Esophagus muscularis mucosa (tissue), 4 donors: ENCODE results near the gene TPBG.

Experiments used
- EP300 ChIP-seq: sonication (generic); formaldehyde crosslinking; IDR thresholded peaks from one replicate; pipeline ENCODE4 v1.6.1; 2017; ENCODE audit warnings: antibody characterized with exemption
- POLR2A ChIP-seq: fragments of 450-650 bp; IDR thresholded peaks from one replicate; pipeline ENCODE4 v1.6.1; 2017; ENCODE audit warnings: antibody characterized with exemption, moderate library complexity, mild to moderate bottlenecking, low read depth
- POLR2AphosphoS5 ChIP-seq, 2 donors: sonication (generic); formaldehyde crosslinking; IDR thresholded peaks; one replicate each; pipeline ENCODE4 v1.6.1; 2017; ENCODE audit warnings: antibody characterized with exemption in 2 of 2
- TF ChIP-seq, protein P1 (sequence below), 3 experiments: fragments of 200-600 bp in 2 of 3; fragments of 450-650 bp in 1 of 3; sonication (generic) in 2 of 3; IDR thresholded peaks; one replicate each; pipeline ENCODE4 v1.5.1; 2017 to 2019; ENCODE audit warnings: antibody characterized with exemption in 3 of 3, mild to moderate bottlenecking in 2 of 3, moderate library complexity in 1 of 3

DNA sequence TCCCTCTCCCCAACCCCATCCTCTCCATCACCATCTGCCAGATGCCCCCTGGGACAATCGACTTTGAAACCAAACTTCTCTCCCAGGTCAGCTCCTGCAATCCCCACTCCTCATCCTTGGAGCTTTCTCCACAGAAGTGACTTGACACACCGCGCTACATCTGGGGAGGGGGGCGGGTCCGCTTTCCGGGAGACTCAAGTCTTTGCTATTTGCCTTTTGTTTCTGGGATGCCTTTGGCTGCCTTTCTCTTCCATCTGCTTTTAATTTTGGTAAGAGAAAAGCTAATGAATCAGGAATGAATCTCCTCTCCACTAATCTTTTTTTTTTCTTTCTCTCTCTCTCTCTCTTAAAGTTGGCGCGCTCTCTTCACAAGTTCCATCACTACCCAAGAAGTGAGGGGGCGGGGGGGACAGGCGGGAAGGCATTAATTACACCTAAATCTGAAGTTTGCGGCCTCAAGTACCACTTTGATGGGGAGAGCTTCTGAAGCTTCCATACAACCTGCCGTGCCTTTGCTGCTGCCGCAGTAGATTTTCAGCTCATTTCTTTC, 664 bp upstream of the TPBG start:
- TF ChIP-seq, protein P1, sequence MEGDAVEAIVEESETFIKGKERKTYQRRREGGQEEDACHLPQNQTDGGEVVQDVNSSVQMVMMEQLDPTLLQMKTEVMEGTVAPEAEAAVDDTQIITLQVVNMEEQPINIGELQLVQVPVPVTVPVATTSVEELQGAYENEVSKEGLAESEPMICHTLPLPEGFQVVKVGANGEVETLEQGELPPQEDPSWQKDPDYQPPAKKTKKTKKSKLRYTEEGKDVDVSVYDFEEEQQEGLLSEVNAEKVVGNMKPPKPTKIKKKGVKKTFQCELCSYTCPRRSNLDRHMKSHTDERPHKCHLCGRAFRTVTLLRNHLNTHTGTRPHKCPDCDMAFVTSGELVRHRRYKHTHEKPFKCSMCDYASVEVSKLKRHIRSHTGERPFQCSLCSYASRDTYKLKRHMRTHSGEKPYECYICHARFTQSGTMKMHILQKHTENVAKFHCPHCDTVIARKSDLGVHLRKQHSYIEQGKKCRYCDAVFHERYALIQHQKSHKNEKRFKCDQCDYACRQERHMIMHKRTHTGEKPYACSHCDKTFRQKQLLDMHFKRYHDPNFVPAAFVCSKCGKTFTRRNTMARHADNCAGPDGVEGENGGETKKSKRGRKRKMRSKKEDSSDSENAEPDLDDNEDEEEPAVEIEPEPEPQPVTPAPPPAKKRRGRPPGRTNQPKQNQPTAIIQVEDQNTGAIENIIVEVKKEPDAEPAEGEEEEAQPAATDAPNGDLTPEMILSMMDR (IDR thresholded peaks at IDR 0.05), result no peak
- no peak for TF ChIP-seq POLR2AphosphoS5 (IDR thresholded peaks at IDR 0.05)
- TF ChIP-seq EP300, result no peak
- TF ChIP-seq POLR2A, result no peak
